ENCODE results near the gene C1QB. TPM values are rescaled to one million over a fixed set of nuclear protein-coding genes. Genes with fewer than 3 reads are reported as not detected.

The C1QB gene
- total and polyA plus RNA-seq, 4 experiments from 2014 or later: 2.1 to 2.9 TPM; not detected in 2

- Mint-ChIP-seq H3K9me3 (no peaks in the 10 kb centered on the region), H3K4me3 (peak overlapping the region in 2 of 8 donors; percentile 58 to 82), H3K4me1 (peaks cover 3 to 25% (median 14%) of the 10 kb centered on the region in 4 donors), H3K27ac (no peak overlapping the region), H3K27me3 (peaks cover 38 to 49% of the 10 kb centered on the region in 2 donors), H3K36me3 (no peaks in the 10 kb centered on the region)
- no peaks in the 10 kb centered on the region for H3K9me3 ChIP-seq (ENCODE audit: control insufficient read depth in 1 of 2, low read length in 2 of 2)
- no peak overlapping the region for H3K27ac ChIP-seq (ENCODE audit: low read depth, low read length)
- no peak for DNase-seq
- ChIA-PET CTCF (ENCODE audit: partially characterized antibody) (no interaction called here), POLR2A (ENCODE audit: partially characterized antibody) (no interaction called here)
- H3K36me3 ChIP-seq (ENCODE audit: insufficient read depth, low read length): no peaks in the 10 kb centered on the region
- intact Hi-C loops (cut with micrococcal nuclease): no loop called here
- peaks cover 9% of the 10 kb centered on the region for H3K4me1 ChIP-seq (ENCODE audit: insufficient read depth, low read length)
- H3K27me3 ChIP-seq (ENCODE audit: insufficient read depth, low read length): peaks cover 20% of the 10 kb centered on the region
- no peak overlapping the region for H3K4me3 ChIP-seq (ENCODE audit: low read length in 2 of 2)
These were observed 56.2 kb downstream of the C1QB start for GRCh38 chr1:22709227-22709626.

GRCh38 chr1:22709891-22710700 is 57.1 kb downstream of the C1QB start:
- peaks cover 9% of the 10 kb centered on the region for H3K4me1 ChIP-seq (ENCODE audit: insufficient read depth, low read length)
- H3K4me3 Mint-ChIP-seq: peak overlapping the region in 7 of 8 donors; percentile 40 to 82 (median 73)
- ChIA-PET POLR2A (ENCODE audit: partially characterized antibody) (no interaction called here), CTCF (ENCODE audit: partially characterized antibody) (no interaction called here)
- no peaks in the 10 kb centered on the region for H3K9me3 Mint-ChIP-seq
- H3K4me1 Mint-ChIP-seq: peaks cover 3 to 25% (median 14%) of the 10 kb centered on the region in 4 donors
- peaks cover 21% of the 10 kb centered on the region for H3K27me3 ChIP-seq (ENCODE audit: insufficient read depth, low read length)
- H3K27me3 Mint-ChIP-seq: peaks cover 40 to 55% of the 10 kb centered on the region in 2 donors
- intact Hi-C loops (cut with micrococcal nuclease): no loop called here
- DNase-seq: peak in 3 of 5 donors; percentile 12 to 14 (median 13)
- H3K9me3 ChIP-seq (ENCODE audit: control insufficient read depth in 1 of 2, low read length in 2 of 2): no peaks in the 10 kb centered on the region
- no peak overlapping the region for H3K4me3 ChIP-seq (ENCODE audit: low read length in 2 of 2)
- no peaks in the 10 kb centered on the region for H3K36me3 Mint-ChIP-seq
- no peaks in the 10 kb centered on the region for H3K36me3 ChIP-seq (ENCODE audit: insufficient read depth, low read length)
- H3K27ac ChIP-seq (ENCODE audit: low read depth, low read length): no peak overlapping the region
- H3K27ac Mint-ChIP-seq: no peak overlapping the region

- Histone ChIP-seq H3K36me3 (ENCODE audit: insufficient read depth, low read length) (no peaks in the 10 kb centered on the region), H3K4me3 (ENCODE audit: low read length in 2 of 2) (no peak within 1 kb of the TSS), H3K27me3 (ENCODE audit: insufficient read depth, low read length) (peaks cover 21% of the 10 kb centered on the region), H3K9me3 (ENCODE audit: control insufficient read depth in 1 of 2, low read length in 2 of 2) (no peaks in the 10 kb centered on the region), H3K27ac (ENCODE audit: low read depth, low read length) (no peak within 1 kb of the TSS), H3K4me1 (ENCODE audit: insufficient read depth, low read length) (peaks cover 9% of the 10 kb centered on the region)
- ChIA-PET POLR2A (ENCODE audit: partially characterized antibody) (no interaction called here), CTCF (ENCODE audit: partially characterized antibody) (no interaction called here)
- Mint-ChIP-seq H3K27ac (no peak within 1 kb of the TSS), H3K4me3 (peak within 1 kb of the TSS; percentile 40 to 82 (median 77)), H3K9me3 (no peaks in the 10 kb centered on the region), H3K27me3 (peaks cover 40 to 54% of the 10 kb centered on the region in 2 donors), H3K4me1 (peaks cover 3 to 25% (median 14%) of the 10 kb centered on the region in 4 donors), H3K36me3 (no peaks in the 10 kb centered on the region)
- DNase-seq: peak in 4 of 5 donors; percentile 9 to 22 (median 12)
- intact Hi-C loops (cut with micrococcal nuclease): no loop called here
These were observed 57.6 kb downstream of the C1QB start, which contains the start of gene EPHB2 for GRCh38 chr1:22710701-22711049. Gene EPHB2 (plus strand): TSS chr1:22710839. CDS start chr1:22710983, 144 bp downstream.

- H3K4me3 ChIP-seq (ENCODE audit: low read length in 2 of 2): no peak overlapping the region
- Mint-ChIP-seq H3K27me3 (peaks cover 43 to 55% of the 10 kb centered on the region in 2 donors), H3K9me3 (no peaks in the 10 kb centered on the region), H3K4me1 (peaks cover 3 to 25% (median 14%) of the 10 kb centered on the region in 4 donors), H3K27ac (no peak overlapping the region), H3K4me3 (no peak overlapping the region), H3K36me3 (no peaks in the 10 kb centered on the region)
- POLR2A ChIA-PET (ENCODE audit: partially characterized antibody): no interaction called here
- no peak overlapping the region for H3K27ac ChIP-seq (ENCODE audit: low read depth, low read length)
- no peaks in the 10 kb centered on the region for H3K36me3 ChIP-seq (ENCODE audit: insufficient read depth, low read length)
- H3K4me1 ChIP-seq (ENCODE audit: insufficient read depth, low read length): peaks cover 9% of the 10 kb centered on the region
- CTCF ChIA-PET (ENCODE audit: partially characterized antibody): interaction anchor here (1.0 kb wide), 1 partner anchor 8 kb away, joined by 3 read pairs; no protein-coding TSS in a partner anchor
- intact Hi-C loops (cut with micrococcal nuclease): no loop called here
- no peak for DNase-seq
- no peaks in the 10 kb centered on the region for H3K9me3 ChIP-seq (ENCODE audit: control insufficient read depth in 1 of 2, low read length in 2 of 2)
- peaks cover 21% of the 10 kb centered on the region for H3K27me3 ChIP-seq (ENCODE audit: insufficient read depth, low read length)
These were observed 58.0 kb downstream of the C1QB start for GRCh38 chr1:22711071-22711470.

Small RNA genes within 50 kb of the gene (microRNA-seq; reads per million reads assigned to microRNA genes)
- not detected for gene MIR6127 (ENCODE audit: borderline microRNAs expressed, borderline number of aligned reads, borderline replicate concordance)

Other genes with a start within 250 kb of the C1QB start
- 10 to 100 TPM; 46.3 to 50.6 TPM for gene ZBTB40, start 201.4 kb upstream of the C1QB start, total RNA-seq
- gene ZBTB40, start 201.4 kb upstream of the C1QB start, polyA plus RNA-seq: 1 to 10 TPM in 1 of 2 donors, under 1 TPM in 1; 0.81 to 6.7 TPM
- gene EPHA8, start 89.7 kb upstream of the C1QB start, total RNA-seq: not detected
- not detected for gene EPHA8, start 89.7 kb upstream of the C1QB start, polyA plus RNA-seq
- 1 to 10 TPM; 1.2 to 2.2 TPM for gene C1QA, start 16.6 kb upstream of the C1QB start, total RNA-seq
- gene C1QA, start 16.6 kb upstream of the C1QB start, polyA plus RNA-seq: not detected
- gene C1QC, start 9.6 kb upstream of the C1QB start, total RNA-seq: 1 to 10 TPM; 3.3 to 3.8 TPM
- not detected for gene C1QC, start 9.6 kb upstream of the C1QB start, polyA plus RNA-seq
- under 1 TPM; 0.35 to 0.36 TPM for gene EPHB2, start 57.6 kb downstream of the C1QB start, total RNA-seq
- not detected for gene EPHB2, start 57.6 kb downstream of the C1QB start, polyA plus RNA-seq

All from CD4-positive, alpha-beta memory T cell (primary cell).